ENCODE results near the gene NAA10.

DNA sequence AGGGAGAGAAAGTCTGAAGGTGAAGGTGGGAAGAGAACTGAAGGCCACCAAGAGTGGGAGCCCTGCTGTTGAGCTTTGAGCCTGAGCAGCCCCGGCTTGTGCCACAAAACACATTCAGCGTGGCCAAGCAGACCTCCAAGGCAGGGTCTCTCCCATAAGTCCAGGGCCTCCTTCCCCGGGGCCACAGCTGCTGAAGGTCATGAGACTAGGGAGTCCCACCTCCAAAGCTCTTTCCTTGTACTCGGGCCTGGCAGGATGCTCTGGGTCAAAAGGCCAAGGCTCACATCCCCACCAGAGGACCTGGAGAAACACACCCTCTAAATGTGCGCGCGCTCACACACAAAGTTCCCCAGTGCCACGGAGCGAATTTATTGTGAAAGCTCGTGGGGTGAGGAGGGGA is 5.3 kb downstream of the NAA10 start:
- TF ChIP-seq TAF1 (IDR thresholded peaks at IDR 0.05; ENCODE audit: borderline replicate concordance, insufficient read depth, low read length) (no peak), FOXP2 (optimal IDR thresholded peaks at IDR 0.05; ENCODE audit: borderline replicate concordance, extremely low read depth, extremely low read length, insufficient read depth) (no peak), POLR2AphosphoS5 (IDR thresholded peaks at IDR 0.05; ENCODE audit: low read depth, low read length) (no peak), SIN3A (IDR thresholded peaks at IDR 0.05; ENCODE audit: borderline replicate concordance, insufficient read depth, low read length) (no peak)
- TF ChIP-seq, protein P1, sequence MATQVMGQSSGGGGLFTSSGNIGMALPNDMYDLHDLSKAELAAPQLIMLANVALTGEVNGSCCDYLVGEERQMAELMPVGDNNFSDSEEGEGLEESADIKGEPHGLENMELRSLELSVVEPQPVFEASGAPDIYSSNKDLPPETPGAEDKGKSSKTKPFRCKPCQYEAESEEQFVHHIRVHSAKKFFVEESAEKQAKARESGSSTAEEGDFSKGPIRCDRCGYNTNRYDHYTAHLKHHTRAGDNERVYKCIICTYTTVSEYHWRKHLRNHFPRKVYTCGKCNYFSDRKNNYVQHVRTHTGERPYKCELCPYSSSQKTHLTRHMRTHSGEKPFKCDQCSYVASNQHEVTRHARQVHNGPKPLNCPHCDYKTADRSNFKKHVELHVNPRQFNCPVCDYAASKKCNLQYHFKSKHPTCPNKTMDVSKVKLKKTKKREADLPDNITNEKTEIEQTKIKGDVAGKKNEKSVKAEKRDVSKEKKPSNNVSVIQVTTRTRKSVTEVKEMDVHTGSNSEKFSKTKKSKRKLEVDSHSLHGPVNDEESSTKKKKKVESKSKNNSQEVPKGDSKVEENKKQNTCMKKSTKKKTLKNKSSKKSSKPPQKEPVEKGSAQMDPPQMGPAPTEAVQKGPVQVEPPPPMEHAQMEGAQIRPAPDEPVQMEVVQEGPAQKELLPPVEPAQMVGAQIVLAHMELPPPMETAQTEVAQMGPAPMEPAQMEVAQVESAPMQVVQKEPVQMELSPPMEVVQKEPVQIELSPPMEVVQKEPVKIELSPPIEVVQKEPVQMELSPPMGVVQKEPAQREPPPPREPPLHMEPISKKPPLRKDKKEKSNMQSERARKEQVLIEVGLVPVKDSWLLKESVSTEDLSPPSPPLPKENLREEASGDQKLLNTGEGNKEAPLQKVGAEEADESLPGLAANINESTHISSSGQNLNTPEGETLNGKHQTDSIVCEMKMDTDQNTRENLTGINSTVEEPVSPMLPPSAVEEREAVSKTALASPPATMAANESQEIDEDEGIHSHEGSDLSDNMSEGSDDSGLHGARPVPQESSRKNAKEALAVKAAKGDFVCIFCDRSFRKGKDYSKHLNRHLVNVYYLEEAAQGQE (IDR thresholded peaks at IDR 0.05; ENCODE audit: insufficient read depth in 1 of 2, low read depth in 2 of 2, low read length in 2 of 2) = no peak

All from PFSK-1 (cell line).